Gastrocnemius medialis (tissue), 4 donors: ENCODE measurements around the gene TMOD4.

Experiments used
- CTCF ChIP-seq, 5 experiments: fragments of 450-650 bp in 3 of 5; fragments of 200-600 bp in 2 of 5; sonication (generic) in 2 of 5; IDR thresholded peaks in 4 of 5; conservative IDR thresholded peaks in 1 of 5; 1 replicate in 4 of 5; 2 replicates in 1 of 5; pipeline ENCODE4 v1.5.1; 2016 to 2019; ENCODE audit warnings: antibody characterized with exemption in 5 of 5, mild to moderate bottlenecking in 3 of 5, moderate library complexity in 3 of 5
- POLR2A ChIP-seq, 2 donors: fragments of 450-650 bp; IDR thresholded peaks; one replicate each; pipeline ENCODE4 v1.6.1; 2017; ENCODE audit warnings: antibody characterized with exemption in 2 of 2, mild to moderate bottlenecking in 2 of 2, moderate library complexity in 2 of 2

DNA sequence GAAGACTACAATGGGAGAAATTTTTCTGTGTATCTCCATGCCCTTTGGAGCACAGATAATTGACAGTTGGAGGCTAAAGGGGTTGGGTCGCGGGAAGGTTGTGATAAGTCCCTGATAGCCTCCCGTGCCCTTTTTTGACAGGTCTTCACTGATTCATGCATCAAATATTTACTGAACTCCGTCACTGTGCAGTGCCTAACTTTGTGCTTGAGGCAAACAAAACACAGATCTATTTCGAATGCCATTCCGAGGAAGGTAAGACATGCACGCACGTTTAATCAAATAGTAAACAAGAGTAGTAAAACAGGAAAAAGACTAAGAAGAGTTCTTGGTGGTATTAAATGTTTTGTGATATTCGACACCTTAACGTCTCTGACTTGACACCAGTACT, 22.1 kb upstream of the TMOD4 start:
- no peak for TF ChIP-seq CTCF (IDR thresholded peaks at IDR 0.05 in 4 of 5, conservative IDR thresholded peaks at IDR 0.05 in 1 of 5)
- no peak for TF ChIP-seq POLR2A (IDR thresholded peaks at IDR 0.05)
